Fibroblast of peridontal ligament (primary cell): ENCODE results near the gene KIF13A.
A peak's percentile ranks its signal among the peaks of the same experiment; 100 is the strongest.
"Not testable (repeated sequence)": the region's sequence is repeated elsewhere in the genome, so short reads cannot be mapped to it uniquely, and the experiment has no call there.

Experiments
- DNase-seq: peaks from one replicate; pipeline ENCODE4 v3.0.0-alpha.2; 2010; ENCODE audit errors: extremely low read depth

Gene KIF13A

GRCh38 chr6:17968876-17969275 is 18.6 kb downstream of the KIF13A start:
- DNase-seq, result no peak

GRCh38 chr6:17967668-17968518 is 19.5 kb downstream of the KIF13A start:
- DNase-seq, result no peak

DNA sequence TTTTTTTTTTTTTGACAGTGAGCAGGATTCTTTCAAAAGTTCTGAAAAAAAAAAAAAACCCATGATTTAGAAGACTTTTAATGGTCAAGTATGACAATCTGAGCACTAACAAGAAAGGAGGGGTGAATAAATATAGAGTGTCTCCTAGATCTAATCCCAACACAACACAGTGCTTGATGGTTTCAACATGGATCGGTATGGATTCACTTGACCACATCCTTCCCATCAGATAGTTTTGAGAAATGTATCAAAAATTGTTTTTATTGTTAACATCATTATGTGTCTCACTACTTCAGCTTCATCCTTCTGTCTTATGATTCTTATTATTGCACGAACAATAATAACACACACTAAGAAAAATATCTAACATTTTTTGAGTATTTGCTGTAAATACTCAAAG is 21.0 kb downstream of the KIF13A start:
- DNase-seq, result no peak

- DNase-seq, result peak; percentile 68
Measured at GRCh38 chr6:17965397-17965796, 22.0 kb downstream of the KIF13A start.

- no peak for DNase-seq
Measured at GRCh38 chr6:17964633-17965032, 22.8 kb downstream of the KIF13A start.

- peak; percentile 87 for DNase-seq
Measured at GRCh38 chr6:17962436-17963031, 24.9 kb downstream of the KIF13A start.

DNA sequence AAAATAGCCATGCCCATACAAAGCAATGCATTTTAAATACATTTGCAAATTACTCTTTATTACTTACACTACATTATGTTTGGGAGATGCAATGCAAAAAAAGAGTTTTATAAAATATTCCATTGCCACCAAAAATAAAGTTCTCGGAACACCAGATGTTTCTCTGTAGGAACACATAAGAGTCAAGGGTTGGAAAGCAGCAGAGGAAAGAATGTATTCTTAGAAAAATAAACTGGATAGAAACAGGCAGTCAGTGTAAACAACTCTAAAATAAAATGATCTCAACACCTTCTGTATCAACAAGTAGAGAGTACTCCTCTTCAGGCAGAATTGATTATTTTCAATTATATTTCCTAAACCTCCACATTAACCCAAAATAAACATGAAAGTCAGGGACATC is 28.1 kb downstream of the KIF13A start:
- DNase-seq, result no peak

DNA sequence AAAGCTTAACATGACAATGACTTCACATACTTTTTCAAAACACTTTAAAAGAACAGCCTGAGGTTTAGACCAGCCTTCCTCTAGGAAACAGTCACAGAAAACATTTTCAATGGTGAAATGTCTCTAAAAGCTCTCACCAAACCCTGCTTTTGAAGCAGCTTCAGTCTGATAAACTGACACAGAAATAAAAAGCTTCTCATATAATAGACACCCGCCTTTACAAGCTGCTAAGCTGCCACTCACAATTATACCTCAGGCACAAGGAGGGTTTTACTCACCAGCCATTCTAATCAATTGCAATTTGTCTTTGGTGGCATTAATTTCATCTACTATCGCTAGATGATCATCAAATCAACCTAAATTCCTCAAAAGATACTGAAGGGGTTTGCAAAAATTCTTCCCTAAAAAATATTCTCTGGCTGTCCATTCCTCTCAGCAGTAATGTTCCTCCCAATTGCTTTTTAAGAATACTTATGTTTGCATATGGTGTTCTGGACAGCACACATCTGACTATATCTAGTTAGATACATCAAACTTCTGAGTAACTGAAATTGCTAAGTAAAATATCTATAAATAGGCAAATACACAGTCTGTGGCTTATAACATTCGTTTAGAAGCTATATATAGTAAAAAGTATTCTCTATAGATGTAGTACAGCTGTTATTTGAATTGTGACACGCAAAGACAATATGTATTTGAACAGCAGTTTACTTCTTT is 29.4 kb downstream of the KIF13A start:
- no peak for DNase-seq

- no peak for DNase-seq
Measured at GRCh38 chr6:17957498-17957897, 29.9 kb downstream of the KIF13A start.

DNA sequence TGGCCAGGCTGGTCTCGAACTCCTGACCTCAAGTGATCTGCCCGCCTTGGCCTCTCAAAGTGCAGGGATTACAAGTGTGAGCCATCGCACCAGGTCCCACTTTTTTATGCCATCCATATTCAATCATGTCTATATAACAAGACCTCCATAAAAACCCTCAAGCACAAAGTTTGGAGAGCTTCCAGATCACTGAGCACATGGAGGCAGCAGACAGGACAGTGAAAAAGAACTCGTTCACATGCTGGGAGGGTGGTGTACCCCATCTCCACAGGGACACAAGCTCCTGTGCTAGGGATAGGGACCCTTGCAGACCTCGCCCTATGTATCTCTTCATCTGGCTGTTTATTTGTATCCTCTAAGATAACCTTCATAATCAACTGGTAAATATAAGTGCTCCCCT is 30.3 kb downstream of the KIF13A start:
- DNase-seq, result no peak

DNA sequence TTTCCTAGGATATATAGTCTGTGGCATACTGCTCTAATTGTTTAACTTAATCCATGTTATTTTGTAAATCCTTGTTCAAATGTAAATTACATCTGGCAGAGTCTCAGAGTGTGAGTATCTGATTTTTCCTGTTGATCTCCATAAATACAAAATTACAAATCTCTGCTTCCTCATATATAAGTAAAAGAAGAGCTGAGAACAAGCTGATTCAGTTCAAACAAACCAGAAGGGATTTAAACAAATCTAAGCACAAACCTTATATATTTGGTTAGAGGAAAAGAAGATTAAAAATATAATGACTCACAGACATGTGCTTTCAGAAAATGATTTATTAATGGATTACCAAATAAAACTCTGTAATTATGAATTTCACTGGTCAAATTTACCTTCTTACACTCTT is 37.3 kb downstream of the KIF13A start:
- no peak for DNase-seq

- no peak for DNase-seq
Measured at GRCh38 chr6:17949168-17949567, 38.3 kb downstream of the KIF13A start.

DNA sequence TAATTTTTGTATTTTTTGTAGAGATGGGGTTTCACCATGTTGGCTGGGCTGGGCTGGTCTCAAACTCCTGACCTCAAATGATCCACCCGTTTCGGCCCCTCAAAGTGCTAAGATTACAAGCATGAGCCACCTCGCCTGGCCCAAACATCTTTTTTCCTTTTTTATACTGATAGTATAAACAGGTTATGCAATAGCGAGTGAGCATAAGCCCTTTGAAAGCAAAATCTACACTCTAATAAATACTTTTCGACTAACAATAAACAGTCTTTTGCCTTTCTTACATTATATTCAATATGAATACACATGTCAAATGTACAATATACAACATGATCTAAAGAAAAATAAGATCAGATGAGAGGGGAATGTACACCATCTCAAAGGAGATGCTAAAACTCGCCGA is 38.7 kb downstream of the KIF13A start:
- DNase-seq, result no peak

GRCh38 chr6:17947574-17947973 is 39.9 kb downstream of the KIF13A start:
- not testable (repeated sequence) for DNase-seq

GRCh38 chr6:17945575-17945974 is 41.9 kb downstream of the KIF13A start:
- no peak for DNase-seq

DNA sequence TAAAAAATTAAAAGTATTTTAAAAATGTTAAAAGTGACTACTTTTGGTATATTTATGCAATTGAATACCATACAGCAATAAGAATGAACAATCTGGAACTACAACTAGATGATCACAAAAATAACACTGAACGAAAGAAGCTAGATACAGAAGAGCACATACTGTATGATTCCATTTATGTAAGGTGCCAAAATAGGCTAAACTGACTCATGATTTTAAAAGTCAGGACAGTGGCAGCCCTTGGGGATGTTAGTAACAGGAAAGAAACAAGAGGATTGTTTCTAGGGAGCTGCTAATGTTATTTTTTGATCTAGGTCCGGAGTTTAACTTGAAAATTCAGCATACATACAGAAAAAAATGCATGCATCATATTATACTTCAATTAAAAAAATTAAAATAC is 42.3 kb downstream of the KIF13A start:
- DNase-seq, result peak; percentile 53

DNA sequence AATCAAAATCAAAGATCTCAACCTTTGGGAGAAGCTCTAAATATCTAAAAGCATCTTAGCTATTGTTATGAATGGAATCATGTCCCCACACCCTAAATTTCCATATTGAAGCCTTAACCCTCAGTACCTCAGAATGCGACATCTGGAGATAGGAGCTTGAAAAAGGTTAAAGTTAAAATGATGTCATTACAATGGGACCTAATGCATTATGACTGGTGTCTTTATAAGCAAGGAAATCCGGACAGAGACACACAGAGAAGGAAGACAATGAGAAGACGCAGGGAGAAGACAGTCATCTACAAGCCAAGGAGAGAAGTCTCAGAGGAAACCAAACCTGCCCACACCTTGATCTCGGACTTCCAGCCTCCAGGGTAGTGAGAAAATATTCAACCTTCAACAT is 46.1 kb downstream of the KIF13A start:
- no peak for DNase-seq

DNA sequence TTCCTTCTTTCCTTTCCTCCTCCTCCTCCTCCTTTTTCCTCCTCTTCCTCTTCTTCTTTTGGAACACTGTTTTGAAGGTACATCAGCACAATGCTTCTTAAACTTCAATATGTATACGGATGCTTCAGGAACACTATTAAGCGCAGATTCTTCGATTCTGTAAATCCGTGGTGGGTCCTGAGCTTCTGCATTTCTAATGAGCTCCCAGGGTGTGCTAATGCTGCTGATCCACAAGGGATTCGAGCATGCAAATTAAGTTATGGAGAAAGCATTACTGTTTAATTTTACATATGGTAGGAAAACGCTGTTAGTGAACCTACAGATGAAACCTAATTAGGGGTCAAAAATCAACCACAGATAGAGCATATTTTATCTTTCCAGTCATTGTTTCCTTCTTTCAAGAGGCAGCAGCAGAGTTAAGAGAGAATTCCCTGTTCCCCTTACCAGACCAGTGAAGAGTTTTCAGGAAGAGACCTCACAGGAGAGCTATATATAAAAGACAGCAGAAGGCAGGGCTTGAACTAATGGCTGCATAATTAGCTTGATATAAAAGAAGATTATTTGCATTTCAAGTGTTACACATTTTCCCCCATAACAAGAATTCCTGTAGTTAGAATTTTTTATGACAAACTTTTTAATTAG is 47.2 kb downstream of the KIF13A start:
- DNase-seq, result no peak

- peak; percentile 90 for DNase-seq
Measured at GRCh38 chr6:17938901-17939300, 48.5 kb downstream of the KIF13A start.

GRCh38 chr6:17935188-17936149 is 52.0 kb downstream of the KIF13A start:
- DNase-seq, result no peak

- DNase-seq, result no peak
Measured at GRCh38 chr6:17933716-17934115, 53.7 kb downstream of the KIF13A start.
